ENCODE data around the gene MLLT1.
"Not testable (repeated sequence)": the region's sequence is repeated elsewhere in the genome, so short reads cannot be mapped to it uniquely, and the experiment has no call there.

The MLLT1 gene

GRCh38 chr19:6288737-6289136, 9.0 kb upstream of the MLLT1 start:
- H3K36me3 ChIP-seq (ENCODE audit: insufficient read depth): no peaks in the 10 kb centered on the region
- no peak overlapping the region for H3K4me2 ChIP-seq
- H3K27me3 ChIP-seq (ENCODE audit: insufficient read depth, low read depth): no peaks in the 10 kb centered on the region
- H2AFZ ChIP-seq (ENCODE audit: low read depth): no peak overlapping the region
- H3K79me2 ChIP-seq (ENCODE audit: insufficient read depth, low read depth): no peaks in the 10 kb centered on the region
- H3K4me1 ChIP-seq (ENCODE audit: low read depth, poor library complexity, severe bottlenecking): no peaks in the 10 kb centered on the region
- H3K9ac ChIP-seq: no peak overlapping the region
- H3K4me3 ChIP-seq (IDR thresholded peaks at IDR 0.05; ENCODE audit: insufficient read depth, low read depth, low read length): no peak overlapping the region
- TF ChIP-seq CTCF (conservative IDR thresholded peaks at IDR 0.05; ENCODE audit: low read depth, low read length): no peak
- no peaks in the 10 kb centered on the region for H4K20me1 ChIP-seq (ENCODE audit: insufficient read depth)
- no peak overlapping the region for H3K27ac ChIP-seq

- H3K4me3 ChIP-seq (IDR thresholded peaks at IDR 0.05; ENCODE audit: insufficient read depth, low read depth, low read length): no peak overlapping the region
Measured at GRCh38 chr19:6287269-6287885, 7.6 kb upstream of the MLLT1 start.

GRCh38 chr19:6286676-6287075, 6.9 kb upstream of the MLLT1 start:
- Histone ChIP-seq H3K27me3 (ENCODE audit: insufficient read depth, low read depth) (no peaks in the 10 kb centered on the region), H3K9ac (no peak overlapping the region), H3K79me2 (ENCODE audit: insufficient read depth, low read depth) (no peaks in the 10 kb centered on the region), H3K36me3 (ENCODE audit: insufficient read depth) (no peaks in the 10 kb centered on the region), H3K27ac (no peak overlapping the region), H2AFZ (ENCODE audit: low read depth) (no peak overlapping the region), H3K4me3 (IDR thresholded peaks at IDR 0.05; ENCODE audit: insufficient read depth, low read depth, low read length) (no peak overlapping the region), H3K4me2 (no peak overlapping the region), H3K4me1 (ENCODE audit: low read depth, poor library complexity, severe bottlenecking) (no peaks in the 10 kb centered on the region), H4K20me1 (ENCODE audit: insufficient read depth) (no peaks in the 10 kb centered on the region)
- no peak for TF ChIP-seq CTCF (conservative IDR thresholded peaks at IDR 0.05; ENCODE audit: low read depth, low read length)

More at GRCh38 chr19:6287269-6287885, 7.6 kb upstream of the MLLT1 start:
- Histone ChIP-seq H2AFZ (ENCODE audit: low read depth) (no peak overlapping the region), H3K4me2 (no peak overlapping the region), H3K27ac (no peak overlapping the region), H3K36me3 (ENCODE audit: insufficient read depth) (no peaks in the 10 kb centered on the region), H3K9ac (no peak overlapping the region), H4K20me1 (ENCODE audit: insufficient read depth) (no peaks in the 10 kb centered on the region), H3K27me3 (ENCODE audit: insufficient read depth, low read depth) (no peaks in the 10 kb centered on the region), H3K79me2 (ENCODE audit: insufficient read depth, low read depth) (no peaks in the 10 kb centered on the region), H3K4me1 (ENCODE audit: low read depth, poor library complexity, severe bottlenecking) (no peaks in the 10 kb centered on the region)
- no peak for TF ChIP-seq CTCF (conservative IDR thresholded peaks at IDR 0.05; ENCODE audit: low read depth, low read length)

- not testable (repeated sequence) for H2AFZ ChIP-seq (ENCODE audit: low read depth); H4K20me1 ChIP-seq (ENCODE audit: insufficient read depth); H3K9ac ChIP-seq; H3K27ac ChIP-seq; H3K4me1 ChIP-seq (ENCODE audit: low read depth, poor library complexity, severe bottlenecking); H3K27me3 ChIP-seq (ENCODE audit: insufficient read depth, low read depth); H3K4me3 ChIP-seq (IDR thresholded peaks at IDR 0.05; ENCODE audit: insufficient read depth, low read depth, low read length); H3K4me2 ChIP-seq; H3K36me3 ChIP-seq (ENCODE audit: insufficient read depth)
- H3K79me2 ChIP-seq (ENCODE audit: insufficient read depth, low read depth): peaks cover 20% of the 10 kb centered on the region
Measured at GRCh38 chr19:6282393-6282792, 2.6 kb upstream of the MLLT1 start.

GRCh38 chr19:6279620-6279930, 200 bp downstream of the MLLT1 start:
- Histone ChIP-seq H3K4me1 (ENCODE audit: low read depth, poor library complexity, severe bottlenecking) (peaks cover 9% of the 10 kb centered on the region), H3K79me2 (ENCODE audit: insufficient read depth, low read depth) (peaks cover 47% of the 10 kb centered on the region), H3K4me2 (no peak overlapping the region), H2AFZ (ENCODE audit: low read depth) (no peak overlapping the region), H3K36me3 (ENCODE audit: insufficient read depth) (no peaks in the 10 kb centered on the region), H4K20me1 (ENCODE audit: insufficient read depth) (no peaks in the 10 kb centered on the region), H3K27ac (peak overlapping the region; percentile 36; the same call in 1 of the 2 replicates), H3K4me3 (IDR thresholded peaks at IDR 0.05; ENCODE audit: insufficient read depth, low read depth, low read length) (no peak overlapping the region), H3K27me3 (ENCODE audit: insufficient read depth, low read depth) (no peaks in the 10 kb centered on the region), H3K9ac (peak overlapping the region; percentile 87)
- no peak for TF ChIP-seq CTCF (conservative IDR thresholded peaks at IDR 0.05; ENCODE audit: low read depth, low read length)
